OCI-LY1 (cell line): Measurements from ENCODE around the gene TLL2.

ENCODE experiments used
- H2AFZ ChIP-seq: fragments of 200-600 bp; sonication (generic), shearing (Covaris generic); 2 replicates; pipeline ENCODE4 v1.6.0; 2014; ENCODE audit warnings: antibody characterized with exemption, mild to moderate bottlenecking, low read length
- H3F3A ChIP-seq: fragments of 200-600 bp; sonication (generic), shearing (Covaris generic); 2 replicates; pipeline ENCODE4 v1.6.0; 2014; ENCODE audit warnings: mild to moderate bottlenecking, antibody characterized with exemption, low read length, moderate library complexity; ENCODE audit not compliant: insufficient read depth
- H3K27ac ChIP-seq: fragments of 200-600 bp; sonication (generic); 2 replicates; pipeline ENCODE4 v1.5.1; 2014; ENCODE audit warnings: low read length, mixed run types, mild to moderate bottlenecking, low read depth; ENCODE audit not compliant: poor library complexity, severe bottlenecking
- H3K27me3 ChIP-seq: fragments of 200-600 bp; sonication (generic); 2 replicates; pipeline ENCODE4 v1.6.0; 2014; ENCODE audit warnings: antibody characterized with exemption, mild to moderate bottlenecking, low read length, moderate library complexity; ENCODE audit not compliant: insufficient read depth
- H3K36me3 ChIP-seq: fragments of 200-600 bp; sonication (generic); 2 replicates; pipeline ENCODE4 v1.6.1; 2014; ENCODE audit warnings: mild to moderate bottlenecking, antibody characterized with exemption, low read length, moderate library complexity, mixed read lengths; ENCODE audit not compliant: insufficient read depth
- H3K4me1 ChIP-seq: fragments of 200-600 bp; sonication (generic); 2 replicates; pipeline ENCODE4 v1.5.1; 2014; ENCODE audit warnings: mild to moderate bottlenecking, low read length, moderate library complexity; ENCODE audit not compliant: insufficient read depth, severe bottlenecking
- H3K4me2 ChIP-seq: fragments of 200-600 bp; sonication (generic), shearing (Covaris generic); 2 replicates; pipeline ENCODE4 v1.6.1; 2014; ENCODE audit warnings: low read length
- H3K4me3 ChIP-seq: fragments of 200-600 bp; sonication (generic); 2 replicates; pipeline ENCODE4 v1.5.1; 2014; ENCODE audit warnings: low read length, low read depth, mild to moderate bottlenecking, mixed read lengths; ENCODE audit not compliant: poor library complexity, severe bottlenecking
- H3K79me2 ChIP-seq: fragments of 200-600 bp; shearing (Covaris generic); 2 replicates; pipeline ENCODE4 v1.6.1; 2016; ENCODE audit warnings: mixed run types, low read length, mixed read lengths; ENCODE audit not compliant: insufficient read depth
- H3K9ac ChIP-seq: fragments of 200-600 bp; sonication (generic), shearing (Covaris generic); 2 replicates; pipeline ENCODE4 v1.6.1; 2014; ENCODE audit warnings: mild to moderate bottlenecking, low read length, mixed read lengths
- H3K9me2 ChIP-seq: fragments of 200-600 bp; sonication (generic), shearing (Covaris generic); 2 replicates; pipeline ENCODE4 v1.6.1; 2014; ENCODE audit warnings: low read depth, mild to moderate bottlenecking, low read length, mixed read lengths
- H3K9me3 ChIP-seq: fragments of 200-600 bp; shearing (Covaris generic); 2 replicates; pipeline ENCODE4 v1.6.1; 2014; ENCODE audit warnings: low read length, mixed read lengths
- H4K20me1 ChIP-seq: fragments of 200-600 bp; sonication (generic), shearing (Covaris generic); 2 replicates; pipeline ENCODE4 v1.6.0; 2016; ENCODE audit warnings: mild to moderate bottlenecking, low read length; ENCODE audit not compliant: insufficient read depth
- EZH2 ChIP-seq: fragments of 200-600 bp; sonication (generic), shearing (Covaris generic); IDR thresholded peaks from 2 replicates; pipeline ENCODE4 v1.8.0; 2017; ENCODE audit warnings: borderline replicate concordance, mixed run types, mild to moderate bottlenecking, antibody characterized with exemption, low read length, moderate library complexity, mixed read lengths
- TF ChIP-seq, protein P1 (sequence below): fragments of 200-600 bp; sonication (generic), shearing (Covaris generic); IDR thresholded peaks from 2 replicates; pipeline ENCODE4 v1.5.1; 2017; ENCODE audit warnings: mild to moderate bottlenecking, antibody characterized with exemption, low read length, moderate library complexity, mixed read lengths

The TLL2 gene

DNA sequence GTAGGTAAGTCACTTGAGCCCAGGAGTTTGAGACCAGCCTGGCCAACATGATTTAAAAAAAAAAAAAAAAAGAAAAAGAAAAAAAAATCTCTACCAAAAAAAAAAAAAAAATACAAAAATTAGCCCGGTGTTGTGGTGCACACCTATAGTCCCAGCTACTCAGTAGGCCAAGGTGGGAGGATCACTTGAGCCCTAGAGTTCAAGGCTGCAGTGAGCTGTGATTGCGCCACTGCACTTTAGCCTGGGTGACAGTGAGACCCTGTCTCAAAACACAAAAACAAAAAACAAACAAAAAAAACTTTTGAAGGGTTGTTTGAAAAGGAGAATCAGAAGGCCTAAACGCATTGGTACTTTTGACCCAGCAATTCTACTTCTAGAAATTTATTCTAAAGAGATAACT is 13.7 kb downstream of the TLL2 start:
- Histone ChIP-seq H3F3A (no peaks in the 10 kb centered on the region), H3K27me3 (no peaks in the 10 kb centered on the region), H3K4me1 (no peaks in the 10 kb centered on the region), H3K27ac (no peak overlapping the region), H3K9me3 (no peaks in the 10 kb centered on the region), H2AFZ (no peak overlapping the region), H3K9ac (no peak overlapping the region), H3K9me2 (no peaks in the 10 kb centered on the region), H4K20me1 (no peaks in the 10 kb centered on the region), H3K36me3 (no peaks in the 10 kb centered on the region), H3K4me2 (no peak overlapping the region), H3K79me2 (no peaks in the 10 kb centered on the region), H3K4me3 (no peak overlapping the region)
- no peak for TF ChIP-seq EZH2
- TF ChIP-seq, protein P1, sequence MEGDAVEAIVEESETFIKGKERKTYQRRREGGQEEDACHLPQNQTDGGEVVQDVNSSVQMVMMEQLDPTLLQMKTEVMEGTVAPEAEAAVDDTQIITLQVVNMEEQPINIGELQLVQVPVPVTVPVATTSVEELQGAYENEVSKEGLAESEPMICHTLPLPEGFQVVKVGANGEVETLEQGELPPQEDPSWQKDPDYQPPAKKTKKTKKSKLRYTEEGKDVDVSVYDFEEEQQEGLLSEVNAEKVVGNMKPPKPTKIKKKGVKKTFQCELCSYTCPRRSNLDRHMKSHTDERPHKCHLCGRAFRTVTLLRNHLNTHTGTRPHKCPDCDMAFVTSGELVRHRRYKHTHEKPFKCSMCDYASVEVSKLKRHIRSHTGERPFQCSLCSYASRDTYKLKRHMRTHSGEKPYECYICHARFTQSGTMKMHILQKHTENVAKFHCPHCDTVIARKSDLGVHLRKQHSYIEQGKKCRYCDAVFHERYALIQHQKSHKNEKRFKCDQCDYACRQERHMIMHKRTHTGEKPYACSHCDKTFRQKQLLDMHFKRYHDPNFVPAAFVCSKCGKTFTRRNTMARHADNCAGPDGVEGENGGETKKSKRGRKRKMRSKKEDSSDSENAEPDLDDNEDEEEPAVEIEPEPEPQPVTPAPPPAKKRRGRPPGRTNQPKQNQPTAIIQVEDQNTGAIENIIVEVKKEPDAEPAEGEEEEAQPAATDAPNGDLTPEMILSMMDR: no peak

DNA sequence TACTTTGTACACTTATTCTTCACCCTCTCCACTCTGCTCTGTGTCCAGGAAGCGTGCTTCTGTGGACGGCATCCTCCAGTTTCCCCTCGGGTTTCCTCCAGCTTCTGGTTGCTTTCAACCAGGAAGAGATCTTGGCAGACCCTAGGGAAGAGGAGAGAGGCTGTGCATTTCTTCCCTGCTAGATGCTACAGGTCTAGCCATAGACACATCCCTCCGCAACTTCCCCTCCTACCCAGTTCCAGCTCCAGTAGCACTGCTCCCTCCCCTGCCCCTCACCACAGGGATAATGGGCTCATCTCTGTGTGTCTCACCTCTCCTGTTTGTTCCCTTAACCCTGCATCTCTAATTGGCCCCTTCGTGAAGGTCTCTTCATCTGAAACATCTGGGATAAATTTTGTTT is 16.3 kb downstream of the TLL2 start:
- H3K36me3 ChIP-seq: no peaks in the 10 kb centered on the region
- H3K27ac ChIP-seq: no peak overlapping the region
- no peak overlapping the region for H3K9ac ChIP-seq
- no peaks in the 10 kb centered on the region for H3K9me3 ChIP-seq
- H3K79me2 ChIP-seq: no peaks in the 10 kb centered on the region
- H3K4me2 ChIP-seq: no peak overlapping the region
- no peak overlapping the region for H2AFZ ChIP-seq
- H3F3A ChIP-seq: no peaks in the 10 kb centered on the region
- no peaks in the 10 kb centered on the region for H4K20me1 ChIP-seq
- H3K4me3 ChIP-seq: no peak overlapping the region
- H3K9me2 ChIP-seq: no peaks in the 10 kb centered on the region
- no peaks in the 10 kb centered on the region for H3K4me1 ChIP-seq
- H3K27me3 ChIP-seq: no peaks in the 10 kb centered on the region
- TF ChIP-seq EZH2: no peak
- TF ChIP-seq, protein P1: no peak

DNA sequence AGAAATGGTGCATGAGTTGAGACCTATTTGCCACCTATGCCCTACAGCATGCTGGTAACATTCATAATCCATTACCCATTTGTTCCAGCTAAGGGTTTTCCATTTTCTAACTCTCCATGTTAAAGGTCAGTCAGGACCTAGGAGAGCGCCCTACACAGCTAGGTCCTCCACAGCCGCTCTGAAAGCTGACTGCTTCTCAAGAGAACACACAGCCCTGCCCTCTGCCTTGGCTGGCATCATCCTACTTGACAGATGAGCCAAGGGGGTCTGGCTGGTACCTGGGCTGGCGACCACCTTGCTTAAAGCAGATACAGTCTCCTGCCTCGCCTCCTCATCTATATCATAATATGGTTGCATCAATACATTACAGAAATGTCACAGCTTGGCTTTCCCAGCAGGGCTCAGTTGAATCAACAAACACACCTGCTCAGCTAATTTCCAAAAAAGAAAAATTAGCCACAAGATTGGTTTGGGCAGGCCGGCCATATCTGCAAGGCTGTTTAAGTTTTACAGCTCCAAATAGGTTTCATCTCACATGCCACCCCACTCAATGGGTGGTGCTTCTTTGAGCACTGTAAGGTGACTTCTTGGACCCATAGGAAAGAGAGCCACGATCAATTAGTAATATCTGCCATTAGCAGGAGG is 17.3 kb downstream of the TLL2 start:
- Histone ChIP-seq H3K4me2 (no peak overlapping the region), H3K9me3 (no peaks in the 10 kb centered on the region), H4K20me1 (no peaks in the 10 kb centered on the region), H3K36me3 (no peaks in the 10 kb centered on the region), H2AFZ (no peak overlapping the region), H3F3A (no peaks in the 10 kb centered on the region), H3K27me3 (no peaks in the 10 kb centered on the region), H3K27ac (no peak overlapping the region), H3K79me2 (no peaks in the 10 kb centered on the region), H3K9ac (no peak overlapping the region), H3K9me2 (no peaks in the 10 kb centered on the region), H3K4me3 (no peak overlapping the region), H3K4me1 (no peaks in the 10 kb centered on the region)
- TF ChIP-seq, protein P1: no peak
- no peak for TF ChIP-seq EZH2
